Vagina (tissue), 2 donors: ENCODE data around the gene BCL2L14.
A peak's percentile ranks its signal among the peaks of the same experiment; 100 is the strongest.

ENCODE experiments used
- CTCF ChIP-seq, 3 experiments: fragments of 450-650 bp in 2 of 3; fragments of 200-600 bp in 1 of 3; sonication (generic) in 1 of 3; IDR thresholded peaks; one replicate each; pipeline ENCODE4 v1.5.1; 2017 to 2019; ENCODE audit warnings: antibody characterized with exemption in 3 of 3, mild to moderate bottlenecking in 2 of 3, moderate library complexity in 2 of 3
- POLR2AphosphoS5 ChIP-seq, 2 donors: sonication (generic); formaldehyde crosslinking; IDR thresholded peaks; one replicate each; pipeline ENCODE4 v1.9.0; 2017; ENCODE audit warnings: antibody characterized with exemption in 2 of 2, mild to moderate bottlenecking in 2 of 2, low read depth in 1 of 2; ENCODE audit not compliant: insufficient read depth in 1 of 2

- peak; percentile 92 to 95 (median 92) for TF ChIP-seq CTCF (IDR thresholded peaks at IDR 0.05)
- peak in 1 of 2 donors; percentile 51 for TF ChIP-seq POLR2AphosphoS5 (IDR thresholded peaks at IDR 0.05; ENCODE audit: insufficient read depth in 1 of 2, low read depth in 1 of 2)
These were observed 37.6 kb upstream of the BCL2L14 start for GRCh38 chr12:12032851-12033797.
